ENCODE measurements around the gene VWF.

VWF gene

GRCh38 chr12:6076776-6077691 is 47.4 kb downstream of the VWF start:
- no peak for DNase-seq (ENCODE audit: low read depth)
- no peak for TF ChIP-seq CTCF (conservative IDR thresholded peaks at IDR 0.05; ENCODE audit: low read depth, low read length)
- no peak overlapping the region for H3K4me3 ChIP-seq (ENCODE audit: low read depth, low read length)

GRCh38 chr12:6076346-6076745 is 48.1 kb downstream of the VWF start:
- no peak overlapping the region for H3K4me3 ChIP-seq (ENCODE audit: low read depth, low read length)
- no peak for TF ChIP-seq CTCF (conservative IDR thresholded peaks at IDR 0.05; ENCODE audit: low read depth, low read length)
- DNase-seq (ENCODE audit: low read depth) = no peak

GRCh38 chr12:6074979-6075585 is 49.4 kb downstream of the VWF start:
- DNase-seq (ENCODE audit: low read depth) = no peak
- peak overlapping the region; percentile 29 for H3K4me3 ChIP-seq (ENCODE audit: low read depth, low read length)
- TF ChIP-seq CTCF (conservative IDR thresholded peaks at IDR 0.05; ENCODE audit: low read depth, low read length) = peak; percentile 4

GRCh38 chr12:6074427-6074826 is 50.0 kb downstream of the VWF start:
- DNase-seq (ENCODE audit: low read depth) = peak; percentile 46
- TF ChIP-seq CTCF (conservative IDR thresholded peaks at IDR 0.05; ENCODE audit: low read depth, low read length) = no peak
- H3K4me3 ChIP-seq (ENCODE audit: low read depth, low read length) = no peak overlapping the region

GRCh38 chr12:6073426-6073825 is 51.0 kb downstream of the VWF start:
- no peak for TF ChIP-seq CTCF (conservative IDR thresholded peaks at IDR 0.05; ENCODE audit: low read depth, low read length)
- H3K4me3 ChIP-seq (ENCODE audit: low read depth, low read length) = no peak overlapping the region
- DNase-seq (ENCODE audit: low read depth) = no peak

- peak; percentile 67 for TF ChIP-seq CTCF (conservative IDR thresholded peaks at IDR 0.05; ENCODE audit: low read depth, low read length)
- no peak overlapping the region for H3K4me3 ChIP-seq (ENCODE audit: low read depth, low read length)
- DNase-seq (ENCODE audit: low read depth) = peak; percentile 91
Observed at GRCh38 chr12:6072302-6072752, 52.1 kb downstream of the VWF start.

All from choroid plexus epithelial cell (primary cell).